GM19099 (cell line): ENCODE measurements around the gene CFAP299.

Experiments
- POLR2A ChIP-seq: IDR thresholded peaks from 3 replicates; pipeline ENCODE4 v1.6.1; 2011; ENCODE audit warnings: low read depth; ENCODE audit not compliant: insufficient read length; ENCODE audit errors: extremely low read depth

The CFAP299 gene

GRCh38 chr4:80367737-80368136, 32.2 kb downstream of the CFAP299 start:
- no peak for TF ChIP-seq POLR2A

- TF ChIP-seq POLR2A, result no peak
Observed at GRCh38 chr4:80370635-80371034, 35.1 kb downstream of the CFAP299 start.

GRCh38 chr4:80371046-80371445, 35.5 kb downstream of the CFAP299 start:
- no peak for TF ChIP-seq POLR2A

GRCh38 chr4:80374180-80374579, 38.6 kb downstream of the CFAP299 start:
- no peak for TF ChIP-seq POLR2A

GRCh38 chr4:80382090-80382832, 46.7 kb downstream of the CFAP299 start:
- no peak for TF ChIP-seq POLR2A

GRCh38 chr4:80385397-80386280, 50.1 kb downstream of the CFAP299 start:
- no peak for TF ChIP-seq POLR2A

- no peak for TF ChIP-seq POLR2A
Observed at GRCh38 chr4:80386281-80386886, 50.9 kb downstream of the CFAP299 start.

- TF ChIP-seq POLR2A, result no peak
Observed at GRCh38 chr4:80387390-80388283, 52.1 kb downstream of the CFAP299 start.

GRCh38 chr4:80388284-80388607, 52.7 kb downstream of the CFAP299 start:
- no peak for TF ChIP-seq POLR2A

GRCh38 chr4:80390178-80390577, 54.6 kb downstream of the CFAP299 start:
- no peak for TF ChIP-seq POLR2A

- no peak for TF ChIP-seq POLR2A
Observed at GRCh38 chr4:80393246-80393969, 57.9 kb downstream of the CFAP299 start.

GRCh38 chr4:80393970-80394250, 58.4 kb downstream of the CFAP299 start:
- no peak for TF ChIP-seq POLR2A

GRCh38 chr4:80407246-80407645, 71.7 kb downstream of the CFAP299 start:
- no peak for TF ChIP-seq POLR2A

GRCh38 chr4:80409809-80410208, 74.3 kb downstream of the CFAP299 start:
- no peak for TF ChIP-seq POLR2A
